HepG2 (cell line): ENCODE data around the gene SNAPC4. TPM values are rescaled to one million over a fixed set of nuclear protein-coding genes. Genes with fewer than 3 reads are reported as not detected.

Experiments used
- ATAC-seq: fragments of 200-7000 bp; cut with Tn5 transposase; 3 replicates; pipeline ENCODE4 v1.9.1; 2020; ENCODE audit warnings: mild to moderate bottlenecking, moderate library complexity
- BruUV-seq: library from RNA; stranded (reverse); fragments of 400-500 nt; replicated peaks from 2 replicates; lab custom pipeline; 2021; lab: Mats Ljungman, UMichigan
- CTCF ChIA-PET: fragments of 300-600 bp; formaldehyde crosslinking; extraction: SDS; loops from one replicate; lab custom pipeline; 2021; ENCODE audit warnings: low total read pairs, inconsistent platforms, low intra/inter-chr PET ratio; lab: Yijun Ruan, JAX
- POLR2A ChIA-PET: fragments of 350-600 bp; sonication (Branson Sonifier 250); formaldehyde crosslinking; loops from one replicate; lab custom pipeline; 2020; ENCODE audit warnings: antibody characterized with exemption, inconsistent platforms; lab: Yijun Ruan, JAX
- DNase-seq: peaks from one replicate; pipeline ENCODE4 v3.0.0-alpha.2; 2015; ENCODE audit warnings: low spot score
- FAIRE-seq: peaks from 3 replicates; lab custom pipeline; 2011; peaks lifted over from hg19 to GRCh38; lab: Jason Lieb, UNC
- H2AFZ ChIP-seq: one replicate; pipeline ENCODE4 v1.6.1; 2011; ENCODE audit warnings: low read length, inconsistent platforms
- H3K27ac ChIP-seq: fragments of 300-600 bp; 3 replicates; pipeline ENCODE4 v1.8.0; 2011; ENCODE audit warnings: mixed run types, mild to moderate bottlenecking, mixed read lengths, low read length, inconsistent platforms; ENCODE audit not compliant: insufficient read depth; ENCODE audit errors: extremely low read length
- H3K27me3 ChIP-seq, 2 experiments: fragments of 200-600 bp in 1 of 2; 2 replicates in 1 of 2; 3 replicates in 1 of 2; pipeline versions ENCODE4 v1.6.0 to v1.8.0; 2011; ENCODE audit warnings: low read length in 2 of 2, mild to moderate bottlenecking in 2 of 2, moderate library complexity in 2 of 2, inconsistent platforms in 1 of 2; ENCODE audit not compliant: insufficient read depth in 2 of 2, control insufficient read depth in 1 of 2
- H3K36me3 ChIP-seq, 2 experiments: fragments of 200-600 bp in 1 of 2; replicated peaks in 1 of 2; 2 replicates in 1 of 2; 3 replicates in 1 of 2; pipeline versions ENCODE4 v1.5.1 to v1.8.0; 2011; ENCODE audit warnings: low read length in 2 of 2, inconsistent platforms in 1 of 2; ENCODE audit not compliant: insufficient read depth in 2 of 2, control insufficient read depth in 1 of 2
- H3K4me1 ChIP-seq: 2 replicates; pipeline ENCODE4 v1.5.1; 2012; ENCODE audit warnings: low read length, inconsistent platforms; ENCODE audit not compliant: insufficient read depth
- H3K4me2 ChIP-seq: 2 replicates; pipeline ENCODE4 v1.6.0; 2011; ENCODE audit warnings: low read depth, low read length, inconsistent platforms
- H3K4me3 ChIP-seq, 3 experiments: fragments of 200-600 bp in 1 of 3; sonication (generic), shearing (Covaris generic) in 1 of 3; replicated peaks in 1 of 3; 2 replicates each; pipeline ENCODE4 v1.5.1; 2011 to 2016; ENCODE audit warnings: low read length in 3 of 3, inconsistent platforms in 2 of 3, low read depth in 2 of 3, mild to moderate bottlenecking in 2 of 3, control low read depth in 1 of 3, mixed read lengths in 1 of 3; ENCODE audit not compliant: insufficient read depth in 1 of 3
- H3K79me2 ChIP-seq: one replicate; pipeline ENCODE4 v1.6.1; 2011; ENCODE audit warnings: low read length, inconsistent platforms; ENCODE audit not compliant: insufficient read depth
- H3K9ac ChIP-seq: 2 replicates; pipeline ENCODE4 v1.6.0; 2011; ENCODE audit warnings: mild to moderate bottlenecking, low read depth, low read length, inconsistent platforms; ENCODE audit not compliant: insufficient read depth
- H3K9me3 ChIP-seq: 2 replicates; pipeline ENCODE4 v1.5.1; 2012; ENCODE audit warnings: mild to moderate bottlenecking, low read length
- H4K20me1 ChIP-seq: 2 replicates; pipeline ENCODE4 v1.6.0; 2011; ENCODE audit warnings: inconsistent platforms, mild to moderate bottlenecking, low read length, moderate library complexity; ENCODE audit not compliant: insufficient read depth
- FOXK1 ChIP-seq: sonication (generic); formaldehyde crosslinking; IDR thresholded peaks from 2 replicates; pipeline ENCODE4 v1.4.0; 2020; ENCODE audit warnings: low read depth, missing genetic modification reagents, borderline replicate concordance
- HNRNPH1 ChIP-seq: fragments of 200-400 bp; formaldehyde crosslinking; optimal IDR thresholded peaks from 2 replicates; pipeline ENCODE3; 2017; ENCODE audit warnings: mild to moderate bottlenecking, low read depth, low read length
- SIX1 ChIP-seq: sonication (generic); formaldehyde crosslinking; IDR thresholded peaks from 2 replicates; pipeline ENCODE4 v1.4.0; 2020; ENCODE audit warnings: missing genetic modification reagents, borderline replicate concordance
- ZNF207 ChIP-seq: fragments of 450-650 bp; IDR thresholded peaks from 2 replicates; pipeline ENCODE4 v1.6.1; 2016; ENCODE audit warnings: antibody characterized with exemption, borderline replicate concordance
- ZNF224 ChIP-seq: sonication (generic); formaldehyde crosslinking; IDR thresholded peaks from 2 replicates; pipeline ENCODE4 v1.5.0; 2020; ENCODE audit warnings: mild to moderate bottlenecking, missing genetic modification reagents
- WGBS: methylation state at CpG from one replicate; pipeline ENCODE4 v1.1.6; 2017; ENCODE audit warnings: low lambda C conversion rate; 5-methylcytosine and 5-hydroxymethylcytosine counted together
- in situ Hi-C: cut with HindIII; loops from 2 replicates; pipeline ENCODE4 v1.10.0; 2017; ENCODE audit warnings: low pct_unique_long_range_greater_than_20kb; ENCODE audit not compliant: extremely low pct_ligation_motif_present
- intact Hi-C: fragments of 100-400 bp; cut with micrococcal nuclease; formaldehyde crosslinking; loops from one replicate; pipeline ENCODE4 v1.10.0; 2022; ENCODE audit not compliant: unreplicated experiment
- polyA plus RNA-seq, 8 experiments: library from polyadenylated mRNA; depleted of rRNA in 3 of 8; stranded (reverse) in 7 of 8; unstranded in 1 of 8; fragments of >200 nt; fragmentation: Illumina TruSeq in 4 of 8; extraction: Trizol in 4 of 8; gene quantifications; 2 replicates each; pipeline versions ENCODE4 v1.2.1 to v1.2.3, GENCODE V29; 2011 to 2016; ENCODE audit warnings: low read depth in 4 of 8, missing spikeins in 1 of 8, mixed read lengths in 1 of 8; ENCODE audit not compliant: insufficient read depth in 1 of 8
- total RNA-seq, 5 experiments: library from RNA; depleted of rRNA; stranded (reverse); fragments of >200 nt; fragmentation: Illumina TruSeq; extraction: Trizol; gene quantifications; 2 replicates each; pipeline ENCODE4 v1.2.3, GENCODE V29; 2016; ENCODE audit warnings: low read depth in 1 of 5
- TF ChIP-seq, protein P1 (sequence below): IDR thresholded peaks from 2 replicates; pipeline ENCODE4 v1.6.1; 2016; ENCODE audit warnings: low read depth, control low read depth

SNAPC4 gene
- total and polyA plus RNA-seq, 2 of the 13 experiments (the other 11 are each of a cell fraction or from before 2014, with no cell fraction given): 2.0 to 6.0 TPM

DNA sequence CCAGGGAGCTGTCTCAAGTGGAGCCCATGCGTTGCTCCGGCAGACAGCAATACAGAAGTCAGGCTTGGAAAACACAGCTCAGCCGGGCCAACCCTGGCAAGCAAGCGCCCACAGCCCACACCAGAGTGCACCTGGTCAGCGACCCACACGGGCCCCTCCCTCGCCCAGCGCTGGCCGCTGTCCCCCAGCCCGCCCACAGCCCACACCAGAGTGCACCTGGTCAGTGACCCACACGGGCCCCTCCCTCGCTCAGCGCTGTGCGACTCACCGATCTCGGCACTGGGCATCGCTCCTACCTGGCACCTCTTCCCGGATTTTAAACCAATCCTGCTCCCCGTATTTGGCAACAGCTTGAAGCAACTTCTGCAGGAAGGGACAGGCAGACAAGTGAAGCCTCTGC lies 12.8 kb downstream of the SNAPC4 start:
- Histone ChIP-seq H3K27ac (no peak overlapping the region), H3K9me3 (no peaks in the 10 kb centered on the region), H3K36me3 (peaks cover 26 to 67% of the 10 kb centered on the region in 2 experiments; a peak in 4 of 5 replicates), H3K9ac (no peak overlapping the region), H4K20me1 (no peaks in the 10 kb centered on the region), H3K4me3 (no peak overlapping the region), H2AFZ (no peak overlapping the region), H3K27me3 (no peaks in the 10 kb centered on the region), H3K4me2 (no peak overlapping the region), H3K4me1 (no peaks in the 10 kb centered on the region), H3K79me2 (no peaks in the 10 kb centered on the region)
- FAIRE-seq (no peak), DNase-seq (no peak), ATAC-seq (no peak)
- WGBS: 100% methylated on average over 11 of the region's 19 CpGs
- no TSS peak for BruUV-seq
- intact Hi-C loops: no loop called here
- ChIA-PET CTCF (no interaction called here), POLR2A (no interaction called here)
- in situ Hi-C loops: no loop called here
- TF ChIP-seq SIX1 (CRISPR knock-in tag) (no peak), HNRNPH1 (no peak), ZNF224 (no peak), FOXK1 (CRISPR knock-in tag) (no peak), ZNF207 (no peak)

DNA sequence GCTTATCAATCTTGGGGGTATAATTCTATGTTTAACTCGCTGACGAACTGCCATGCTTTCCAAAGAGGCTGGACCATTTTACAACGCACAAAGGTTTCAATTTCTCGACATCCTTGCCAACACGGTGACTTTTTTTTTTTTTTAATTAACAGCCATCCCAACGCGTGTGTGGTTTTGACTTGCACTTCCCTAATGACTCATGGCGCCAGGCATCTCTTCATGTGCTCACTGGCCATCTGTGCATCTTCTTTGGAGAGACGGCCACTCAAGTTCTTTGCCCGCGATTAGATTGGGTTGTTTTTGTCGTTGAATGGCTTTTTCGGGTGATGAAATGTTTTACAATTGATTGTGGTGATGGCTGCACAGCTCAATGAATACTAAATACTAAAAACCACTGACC lies 14.0 kb downstream of the SNAPC4 start:
- Histone ChIP-seq H3K4me3 (no peak overlapping the region), H3K9me3 (no peaks in the 10 kb centered on the region), H3K27ac (no peak overlapping the region), H4K20me1 (no peaks in the 10 kb centered on the region), H3K27me3 (no peaks in the 10 kb centered on the region), H2AFZ (no peak overlapping the region), H3K36me3 (peaks cover 27 to 61% of the 10 kb centered on the region in 2 experiments; a peak in 4 of 5 replicates), H3K4me2 (no peak overlapping the region), H3K79me2 (no peaks in the 10 kb centered on the region), H3K4me1 (no peaks in the 10 kb centered on the region), H3K9ac (no peak overlapping the region)
- 90% methylated on average over 13 of the region's 13 CpGs for WGBS
- in situ Hi-C loops: no loop called here
- ChIA-PET POLR2A (no interaction called here), CTCF (no interaction called here)
- intact Hi-C loops: no loop called here
- BruUV-seq: TSS peak; percentile 53
- ATAC-seq: no peak
- no peak for FAIRE-seq
- TF ChIP-seq, protein P1, sequence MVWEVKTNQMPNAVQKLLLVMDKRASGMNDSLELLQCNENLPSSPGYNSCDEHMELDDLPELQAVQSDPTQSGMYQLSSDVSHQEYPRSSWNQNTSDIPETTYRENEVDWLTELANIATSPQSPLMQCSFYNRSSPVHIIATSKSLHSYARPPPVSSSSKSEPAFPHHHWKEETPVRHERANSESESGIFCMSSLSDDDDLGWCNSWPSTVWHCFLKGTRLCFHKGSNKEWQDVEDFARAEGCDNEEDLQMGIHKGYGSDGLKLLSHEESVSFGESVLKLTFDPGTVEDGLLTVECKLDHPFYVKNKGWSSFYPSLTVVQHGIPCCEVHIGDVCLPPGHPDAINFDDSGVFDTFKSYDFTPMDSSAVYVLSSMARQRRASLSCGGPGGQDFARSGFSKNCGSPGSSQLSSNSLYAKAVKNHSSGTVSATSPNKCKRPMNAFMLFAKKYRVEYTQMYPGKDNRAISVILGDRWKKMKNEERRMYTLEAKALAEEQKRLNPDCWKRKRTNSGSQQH: no peak
- no peak for DNase-seq
